CD4-positive, alpha-beta T cell treated with Interleukin-6 at 100 ng/mL for 8 hours (primary cell): ENCODE results near the gene VAPB.

Experiments used
- DNase-seq: peaks from one replicate; pipeline ENCODE4 v3.0.0-alpha.2; 2020; ENCODE audit warnings: mixed read lengths, low spot score

VAPB gene

DNA sequence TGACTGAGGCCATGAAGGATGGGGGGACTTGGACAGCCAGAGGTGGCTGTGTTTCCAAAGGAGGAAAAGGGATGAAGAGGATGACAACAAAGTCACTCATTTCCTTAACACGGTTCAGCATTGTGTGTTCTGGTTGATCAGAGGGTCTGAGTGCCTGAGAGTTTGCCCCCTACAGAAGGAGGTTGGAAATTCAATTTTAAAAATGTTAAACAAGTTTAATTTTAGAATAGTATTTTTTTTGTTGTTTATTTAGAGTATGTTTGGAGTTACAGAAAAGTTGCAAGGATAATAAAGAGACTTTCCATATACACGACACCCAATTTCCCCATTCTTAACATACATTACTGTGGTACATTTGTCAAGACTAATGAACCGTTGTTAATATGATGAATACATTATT is 10.3 kb upstream of the VAPB start:
- DNase-seq: no peak

DNA sequence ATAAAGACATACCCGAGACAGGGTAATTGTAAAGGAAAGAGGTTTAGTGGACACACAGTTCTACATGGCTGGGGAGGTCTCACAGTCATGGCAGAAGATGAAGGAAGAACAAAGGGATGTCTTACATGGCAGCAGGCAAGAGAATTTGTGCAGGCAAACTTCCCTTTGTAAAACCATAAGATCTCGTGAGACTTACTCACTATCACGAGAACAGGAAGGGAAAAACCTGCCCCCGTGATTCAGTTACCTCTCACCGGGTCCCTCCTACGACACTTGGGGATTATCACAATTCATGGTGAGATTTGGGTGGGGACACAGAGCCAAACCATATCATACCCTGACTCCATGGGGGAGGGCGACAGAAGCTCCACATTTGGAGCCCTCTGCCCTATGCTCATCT is 7.4 kb upstream of the VAPB start:
- DNase-seq: no peak

DNA sequence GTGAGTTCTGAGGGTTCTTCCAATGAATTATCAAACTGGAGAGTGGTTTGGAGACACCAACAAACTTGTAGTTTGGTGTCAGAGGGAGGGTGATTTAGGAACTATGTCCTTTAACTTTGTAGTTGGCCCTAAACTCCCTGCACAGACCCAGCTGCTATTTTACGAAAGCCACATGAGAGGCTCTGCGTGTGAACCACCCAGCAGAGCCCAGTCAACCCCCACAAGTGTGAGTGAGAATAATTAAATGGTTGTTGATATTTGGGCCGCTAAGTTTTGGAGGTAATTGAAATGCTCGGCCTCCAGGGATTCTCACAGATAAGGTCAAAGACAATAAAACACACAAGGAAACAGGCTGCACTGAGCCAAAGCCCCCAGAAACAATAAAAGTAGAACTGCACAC is 6.9 kb upstream of the VAPB start:
- DNase-seq: no peak

DNA sequence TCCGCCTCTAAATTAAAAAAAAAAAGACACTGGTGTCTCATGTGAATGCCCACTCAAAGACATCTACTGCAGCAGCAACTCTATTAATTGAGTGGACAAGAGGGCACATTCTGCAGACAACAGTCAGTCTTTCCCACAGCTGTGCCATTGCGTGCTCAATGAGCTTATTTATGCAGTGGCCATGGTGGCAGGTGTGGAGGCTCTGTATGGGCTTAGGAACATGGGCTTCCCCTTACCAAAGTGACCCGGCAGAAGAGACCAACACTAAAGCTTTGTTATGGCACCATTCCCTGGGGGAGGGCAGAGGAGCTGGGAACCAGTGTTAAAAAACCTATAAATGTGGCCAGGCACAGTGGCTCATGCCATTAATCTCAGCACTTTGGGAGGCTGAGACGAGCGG is 4.2 kb upstream of the VAPB start:
- DNase-seq: no peak

DNA sequence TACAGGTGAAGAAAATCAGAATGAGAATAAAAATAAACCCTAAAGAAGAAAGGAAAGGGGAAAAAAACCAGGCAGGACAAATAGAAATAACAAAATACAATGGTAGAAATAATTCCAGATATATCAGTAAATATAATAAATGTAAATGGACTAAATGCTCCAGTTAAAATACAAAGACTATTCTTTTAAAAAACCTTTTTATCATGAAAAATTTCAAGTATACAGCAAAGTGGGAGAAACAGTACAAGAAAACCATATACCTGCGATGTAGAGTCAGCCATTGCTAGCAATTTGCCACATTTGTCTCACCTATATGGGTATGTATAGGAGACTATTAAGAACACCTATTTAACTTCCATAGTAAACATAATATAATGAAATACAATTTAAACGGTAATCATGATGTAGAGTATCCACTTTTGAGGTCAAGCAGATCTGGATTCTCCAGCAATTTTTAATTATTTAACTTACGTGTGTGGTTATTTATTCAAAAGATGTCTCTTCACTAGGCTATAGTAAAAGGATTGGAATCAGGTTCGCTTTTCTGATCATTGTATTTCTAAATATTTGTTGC is 914 bp upstream of the VAPB start:
- DNase-seq: no peak

DNA sequence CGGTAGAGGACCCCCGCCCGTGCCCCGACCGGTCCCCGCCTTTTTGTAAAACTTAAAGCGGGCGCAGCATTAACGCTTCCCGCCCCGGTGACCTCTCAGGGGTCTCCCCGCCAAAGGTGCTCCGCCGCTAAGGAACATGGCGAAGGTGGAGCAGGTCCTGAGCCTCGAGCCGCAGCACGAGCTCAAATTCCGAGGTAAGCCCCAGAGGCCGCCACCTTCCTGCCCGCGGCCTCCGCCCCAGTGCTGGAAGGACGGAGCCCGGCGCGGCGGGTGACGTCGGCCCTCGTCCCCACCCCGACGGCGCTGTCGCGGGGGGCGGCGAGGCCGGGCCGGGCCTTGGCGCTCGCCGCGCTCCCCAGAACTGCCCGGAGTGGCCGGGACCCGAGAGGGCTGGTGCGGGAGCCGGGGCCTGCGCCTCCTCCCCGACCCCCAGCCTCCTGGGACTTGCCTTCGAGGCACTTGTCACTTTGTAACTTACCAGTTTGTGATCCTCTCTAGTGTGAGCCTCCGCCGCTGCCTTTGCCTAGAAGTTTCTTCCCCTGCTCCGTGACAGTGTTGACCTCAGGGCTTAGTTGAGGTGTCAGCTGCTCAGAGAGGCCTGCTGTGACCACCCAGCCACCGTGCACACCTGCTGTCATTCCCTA is 417 bp downstream of the VAPB start:
- DNase-seq: no peak

DNA sequence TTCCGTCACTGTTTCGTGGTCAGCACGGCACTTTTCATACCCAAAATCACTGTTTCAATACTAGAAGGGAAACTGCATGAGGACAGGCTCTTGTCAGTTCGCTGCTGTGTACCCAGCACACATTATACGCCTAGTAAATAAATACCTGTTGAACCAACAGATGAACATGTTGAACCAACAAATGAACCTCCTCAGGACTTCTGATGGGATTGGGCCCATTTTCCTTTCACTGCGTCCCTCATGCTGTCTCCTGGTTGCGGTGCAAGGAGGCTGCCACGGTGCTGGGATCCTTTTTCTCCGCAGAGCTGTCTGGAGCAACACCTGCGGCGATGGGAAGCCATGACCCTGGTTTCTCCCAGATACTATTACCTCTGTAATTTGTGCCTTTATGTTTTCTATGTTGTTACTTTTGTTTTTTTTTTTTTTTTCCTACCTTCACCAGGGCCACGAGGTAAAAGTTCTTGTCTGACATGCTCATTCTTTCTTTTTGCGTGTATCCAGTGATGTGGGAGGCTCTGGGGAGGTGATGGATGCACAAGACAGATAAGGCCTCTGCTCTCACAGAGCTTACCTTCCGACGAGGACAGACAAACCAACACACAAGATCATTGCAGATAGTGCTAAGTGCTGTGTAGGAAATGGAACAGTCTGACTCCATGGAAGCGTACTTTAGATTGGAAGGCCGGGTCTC is 1.1 kb downstream of the VAPB start:
- DNase-seq: no peak

DNA sequence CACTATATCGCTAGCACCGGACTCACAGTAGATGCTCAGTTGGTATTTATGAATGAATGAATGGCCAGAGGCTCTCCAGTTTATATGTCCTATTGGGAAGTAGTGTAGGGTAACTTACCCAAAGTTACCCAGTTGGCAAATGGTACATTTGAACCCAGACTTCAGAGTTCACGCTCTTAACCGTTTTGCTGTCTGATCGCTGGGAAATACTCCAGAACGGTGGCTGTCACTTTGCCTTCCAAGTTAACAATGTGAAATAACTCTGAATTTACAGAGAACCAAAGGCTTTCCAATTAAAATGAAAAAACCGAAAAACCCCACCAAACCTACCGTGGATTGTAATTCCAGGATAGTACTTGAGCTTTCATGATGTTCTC is 1.6 kb downstream of the VAPB start:
- DNase-seq: no peak

DNA sequence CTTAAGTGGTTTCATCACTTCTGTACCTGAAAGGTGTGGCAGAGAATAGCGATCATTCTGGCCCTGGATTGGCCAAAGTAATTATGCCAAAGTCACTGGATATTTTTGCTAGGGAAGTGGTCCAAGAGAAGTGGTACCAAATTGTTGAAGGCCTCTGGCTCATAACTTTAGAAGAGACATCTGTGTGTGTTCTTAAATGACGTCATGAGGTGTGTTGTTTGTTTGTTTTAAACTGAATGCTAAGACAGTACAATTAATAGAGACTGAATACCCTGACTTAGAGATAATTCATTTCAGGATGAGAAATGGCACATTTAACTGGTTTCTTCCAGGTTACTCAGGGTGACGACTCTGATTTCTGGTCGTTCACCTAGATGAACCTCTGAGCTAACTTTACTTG is 3.3 kb downstream of the VAPB start:
- no peak for DNase-seq

DNA sequence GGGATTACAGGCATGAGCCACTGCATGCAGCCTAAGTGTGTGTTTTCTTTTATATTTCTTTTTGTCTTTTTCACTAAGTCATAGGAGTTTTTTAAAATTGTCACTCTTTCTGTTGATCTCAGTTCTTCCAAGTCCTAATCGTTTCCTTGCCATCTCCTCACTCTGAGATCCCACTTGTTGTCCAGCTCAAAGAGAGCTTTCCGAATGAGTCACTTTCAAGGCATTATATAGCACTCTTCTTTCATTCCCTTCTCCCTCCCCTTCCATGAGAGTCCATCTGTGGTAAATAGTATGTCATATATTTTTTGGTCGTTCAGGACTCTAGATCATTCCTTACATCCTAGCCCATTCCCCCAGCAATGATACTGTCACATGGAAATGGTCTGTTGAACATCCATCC is 4.3 kb downstream of the VAPB start:
- no peak for DNase-seq

DNA sequence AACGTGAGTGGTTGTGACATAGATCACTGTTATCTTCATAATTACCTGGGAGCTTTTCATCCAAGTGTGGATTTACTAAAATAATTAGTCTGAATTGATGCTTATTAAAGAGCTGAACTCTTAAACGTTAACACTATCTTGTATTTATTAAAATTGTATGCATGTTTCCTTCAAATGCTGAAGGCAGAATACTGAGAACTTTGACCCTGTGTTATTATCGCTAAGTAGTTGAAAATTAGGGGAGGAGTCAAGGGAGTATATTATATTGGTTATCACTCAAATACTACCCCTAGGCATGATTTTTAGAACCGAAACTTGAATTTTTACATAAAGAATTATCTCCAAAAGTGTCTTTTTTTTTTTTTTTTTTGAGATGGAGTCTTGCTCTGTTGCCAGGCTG is 5.8 kb downstream of the VAPB start:
- DNase-seq: no peak

DNA sequence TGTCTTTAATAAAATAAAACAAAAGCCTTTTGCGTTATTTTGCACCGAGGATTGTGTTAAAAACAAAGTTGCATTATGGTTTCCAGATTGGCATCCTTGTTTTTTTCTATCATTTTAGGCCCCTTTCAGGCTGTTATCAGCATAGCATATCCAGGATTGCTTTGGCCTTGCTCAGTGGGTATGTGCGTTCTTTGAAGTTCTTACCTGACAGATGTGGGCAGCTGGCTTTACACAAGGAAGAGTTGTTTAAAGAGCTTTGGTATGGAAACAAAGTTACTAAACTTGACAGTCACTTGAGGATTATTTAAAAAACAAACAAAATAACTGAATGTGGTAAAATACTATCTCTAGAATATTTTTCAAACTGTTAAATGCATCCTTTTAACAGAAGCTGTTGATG is 6.6 kb downstream of the VAPB start:
- no peak for DNase-seq

DNA sequence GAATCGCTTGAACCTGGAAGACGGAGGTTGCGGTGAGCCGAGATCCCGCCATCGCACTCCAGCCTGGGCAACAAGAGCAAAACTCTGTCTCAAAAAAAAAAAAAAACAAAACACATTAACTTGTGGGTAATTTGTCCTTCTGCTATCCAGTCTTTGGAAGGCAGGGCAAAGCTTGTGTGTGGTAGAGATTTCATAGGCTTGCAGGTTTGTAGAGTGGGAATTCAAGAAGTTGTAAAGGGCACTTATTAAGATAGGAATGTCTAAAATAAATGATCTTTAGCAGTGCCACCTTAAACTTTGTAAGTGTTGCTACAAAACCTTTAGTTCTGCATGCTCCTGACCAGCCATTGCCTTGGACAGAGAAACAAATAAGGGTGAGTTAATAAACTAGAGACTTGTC is 8.4 kb downstream of the VAPB start:
- no peak for DNase-seq

DNA sequence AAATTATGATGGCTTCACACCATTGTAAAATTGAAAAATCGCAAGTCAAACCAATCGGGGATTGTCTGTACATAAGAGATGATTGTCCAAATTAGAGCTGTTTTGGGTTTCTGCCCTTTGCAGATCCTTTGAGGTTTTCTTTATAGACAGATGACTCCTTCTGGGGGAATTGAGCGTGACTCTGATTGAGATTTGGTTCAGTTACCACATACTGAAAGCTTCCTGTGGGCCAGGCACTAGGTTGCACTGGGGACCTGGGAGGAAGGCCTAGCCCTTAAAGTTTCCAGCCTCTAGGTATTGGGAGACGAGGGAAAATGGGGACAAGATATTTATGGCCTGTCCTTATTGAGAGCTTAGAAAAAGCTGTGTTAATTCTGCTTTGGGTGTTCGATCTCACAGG is 9.2 kb downstream of the VAPB start:
- no peak for DNase-seq

DNA sequence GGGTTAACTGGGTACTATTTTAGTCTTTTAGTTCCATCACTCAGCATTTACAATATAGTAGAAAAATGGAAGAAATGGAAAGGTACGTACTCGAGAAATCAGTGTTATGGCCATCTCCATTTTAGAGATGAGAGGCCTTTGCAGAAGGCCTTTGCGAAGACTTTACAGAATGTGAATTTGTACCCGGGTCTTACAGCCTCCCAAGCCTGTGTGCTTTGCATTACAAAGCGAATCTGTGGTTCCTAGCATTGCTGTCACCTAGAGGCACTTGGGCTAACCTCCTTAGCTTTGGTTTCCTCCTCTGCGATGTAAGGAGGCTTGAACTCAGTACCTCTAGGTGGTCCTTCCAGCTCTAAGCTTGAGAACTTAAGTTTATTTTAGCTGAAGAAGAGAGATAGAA is 10.9 kb downstream of the VAPB start:
- no peak for DNase-seq

DNA sequence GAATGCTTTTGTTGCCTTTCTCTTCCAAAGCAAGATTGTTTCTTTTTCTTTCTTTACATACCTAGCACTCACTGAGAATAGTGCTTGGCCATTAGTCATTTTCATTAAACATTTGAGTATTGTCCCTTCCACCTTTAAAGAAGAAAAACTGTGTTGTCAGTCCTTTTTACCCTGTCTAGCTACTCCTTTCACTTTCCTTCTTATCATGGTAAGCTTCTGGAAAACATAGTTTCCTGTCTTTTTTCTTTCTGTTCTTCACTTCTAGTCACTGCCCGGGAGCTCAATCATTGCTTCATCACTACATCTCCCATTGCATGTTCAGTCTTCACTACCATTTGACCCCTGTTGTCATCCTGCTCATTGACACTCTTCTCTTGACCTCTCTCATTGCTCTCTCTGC is 12.1 kb downstream of the VAPB start:
- no peak for DNase-seq

DNA sequence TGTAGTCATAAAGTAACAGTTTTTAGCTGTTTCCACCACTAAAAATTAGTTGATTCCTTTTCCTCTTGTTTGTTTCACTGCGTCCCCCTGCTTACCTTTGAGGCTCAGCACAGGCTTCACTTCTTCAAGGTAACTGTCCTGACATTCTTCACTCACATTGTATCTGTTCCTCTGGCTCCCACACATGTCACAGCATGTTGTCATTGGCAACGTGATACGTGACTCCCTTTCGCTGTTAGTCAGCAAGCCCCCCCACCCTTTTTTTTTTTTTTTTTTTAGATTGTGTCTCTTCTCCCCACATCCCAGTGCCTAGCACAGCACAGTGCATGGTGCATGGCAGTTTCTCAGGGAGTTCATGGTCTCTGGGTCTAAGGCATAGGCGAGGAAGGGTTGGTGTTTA is 13.3 kb downstream of the VAPB start:
- no peak for DNase-seq

DNA sequence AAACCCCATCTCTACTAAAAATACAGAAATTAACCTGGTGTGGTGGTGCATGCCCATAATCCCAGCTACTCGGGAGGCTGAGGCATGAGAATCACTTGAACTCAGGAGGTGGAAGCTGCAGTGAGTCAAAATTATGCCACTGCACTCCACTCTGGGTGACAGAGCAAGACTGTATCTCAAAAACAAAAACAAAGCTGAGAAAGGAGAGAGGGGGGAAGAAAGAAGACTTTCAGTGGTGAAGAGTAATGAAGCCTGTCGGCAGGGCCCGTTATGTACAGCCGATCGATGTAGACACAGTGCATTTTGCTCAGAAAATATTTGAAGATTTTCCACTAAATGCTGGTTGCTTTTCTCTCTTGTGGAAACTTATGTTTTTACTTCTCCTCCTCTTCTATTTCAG is 13.8 kb downstream of the VAPB start:
- no peak for DNase-seq

DNA sequence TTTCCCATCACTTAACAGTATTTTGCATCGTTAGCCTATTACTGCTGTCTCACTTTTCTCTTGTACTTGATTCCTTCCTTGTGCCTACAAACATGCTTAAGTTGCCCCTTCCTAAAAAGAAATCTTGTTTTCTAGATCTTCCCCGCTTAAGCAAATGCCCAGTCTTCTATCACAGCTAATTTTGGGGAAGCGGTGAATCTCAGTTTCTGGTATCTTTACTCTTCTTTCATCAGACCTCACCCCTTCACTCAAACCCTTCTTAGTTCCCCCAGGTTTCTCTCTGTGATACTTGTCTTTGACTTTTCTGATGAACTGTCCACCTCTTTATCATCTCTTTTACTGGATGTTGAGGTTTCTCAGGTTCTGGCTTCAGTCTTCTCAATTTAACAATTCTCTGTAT is 14.2 kb downstream of the VAPB start:
- DNase-seq: no peak

DNA sequence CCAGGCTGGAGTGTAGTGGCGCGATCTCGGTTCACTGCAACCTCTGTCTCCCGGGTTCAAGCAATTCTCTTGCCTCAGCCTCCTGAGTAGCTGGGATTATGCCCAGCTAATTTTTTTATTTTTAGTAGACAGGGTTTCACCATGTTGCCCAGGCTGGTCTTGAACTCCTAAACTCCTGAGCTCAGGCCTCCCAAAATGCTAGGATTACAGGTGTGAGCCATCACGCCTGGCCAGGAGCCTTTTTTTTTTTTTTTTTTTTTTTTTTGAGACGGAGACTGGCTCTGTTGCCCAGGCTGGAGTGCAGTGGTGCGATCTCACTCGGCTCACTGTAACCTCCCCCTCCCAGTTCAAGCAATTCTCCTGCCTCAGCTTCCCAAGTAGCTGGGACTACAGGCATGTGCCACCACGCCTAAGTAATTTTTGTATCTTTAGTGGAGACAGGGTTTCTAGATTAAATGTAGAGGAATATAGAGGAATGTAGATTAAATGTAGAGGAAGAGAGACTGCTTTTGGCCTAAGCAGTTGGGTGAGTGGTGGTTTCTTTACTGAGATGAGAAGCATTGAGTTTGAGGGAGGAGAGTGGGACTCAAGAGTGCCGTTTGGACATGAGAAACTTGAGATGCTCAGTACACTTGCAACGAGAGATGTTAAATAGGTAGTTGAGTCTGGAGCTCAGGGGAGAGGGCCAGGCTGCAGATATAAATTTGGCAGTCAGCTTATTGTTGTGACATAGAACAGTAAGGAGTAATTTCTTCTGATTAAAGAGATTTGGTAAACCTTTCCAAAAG is 16.7 kb downstream of the VAPB start:
- DNase-seq: no peak

DNA sequence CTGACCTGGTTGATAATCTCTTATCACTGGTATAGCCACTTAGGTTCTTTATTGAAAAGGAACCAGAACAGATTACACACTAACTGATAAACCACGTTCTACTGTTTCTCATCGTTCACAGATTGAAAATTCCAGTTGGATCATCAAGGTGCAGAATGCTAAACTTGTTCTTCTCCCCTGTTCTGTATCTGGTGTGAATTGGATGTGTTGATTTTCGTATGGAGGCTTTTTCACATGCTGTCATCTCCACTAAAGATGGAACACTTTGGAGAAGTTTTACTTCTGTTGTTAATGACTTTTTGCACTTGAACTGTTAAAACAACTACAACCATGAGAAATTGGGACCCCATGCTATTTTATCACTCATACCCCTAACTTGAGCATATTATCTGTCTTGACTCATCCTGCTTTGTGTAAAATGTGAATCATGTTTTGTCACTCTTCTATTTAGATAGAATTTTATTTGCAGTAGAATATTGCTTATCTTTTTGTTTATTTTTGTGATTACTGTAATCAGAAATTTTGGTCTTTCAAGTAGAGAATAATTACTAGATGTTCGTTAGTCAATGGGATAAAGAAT is 17.5 kb downstream of the VAPB start:
- DNase-seq: no peak

DNA sequence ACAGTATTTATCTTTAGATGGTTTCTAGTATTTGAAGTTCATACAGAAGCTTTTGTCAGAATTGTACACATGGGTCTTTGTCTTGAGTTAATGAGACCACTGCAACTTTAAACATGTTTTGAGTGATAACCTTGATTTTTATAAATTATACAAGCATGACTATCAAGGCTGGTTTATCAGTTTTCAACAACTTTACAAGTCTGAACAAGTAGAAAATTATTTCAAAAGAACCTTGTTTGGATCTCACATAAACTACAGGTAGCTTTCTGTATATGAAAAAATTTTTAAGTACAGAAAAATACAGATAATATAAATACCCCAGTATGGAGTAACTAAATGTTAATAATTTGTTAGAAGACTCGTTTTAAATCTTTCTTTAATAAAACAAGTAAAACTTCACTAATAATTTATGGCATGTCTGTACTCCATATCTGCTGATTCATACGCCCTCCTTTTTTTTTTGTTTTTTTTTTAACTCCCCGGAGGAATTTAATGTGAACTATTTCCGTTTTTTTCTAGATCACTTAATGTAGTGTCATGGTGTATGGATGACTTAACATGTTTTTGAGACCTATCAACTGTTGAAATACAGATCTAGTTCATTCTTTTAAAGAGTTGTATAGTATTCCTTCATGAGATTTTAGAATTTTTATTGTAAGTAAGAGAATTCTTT is 18.3 kb downstream of the VAPB start:
- no peak for DNase-seq
